Activated naive CD8-positive, alpha-beta T cell treated with anti-CD3 and anti-CD28 coated beads, Interleukin-2, amount 10 ng/mL, durations not matched to agents 7 days and 5 days (primary cell): ENCODE measurements around the gene LGALS13. TPM values are rescaled to one million over a fixed set of nuclear protein-coding genes. Genes with fewer than 3 reads are reported as not detected.

Experiments
- ATAC-seq: fragments of 150-1000 bp; cut with Tn5 transposase; one replicate; pipeline ENCODE4 v1.10.0; 2021; ENCODE audit warnings: low read depth, moderate library complexity
- POLR2A ChIA-PET: fragments of 350-600 bp; sonication (Branson Sonifier 250); formaldehyde crosslinking; loops from one replicate; lab custom pipeline; 2021; ENCODE audit warnings: antibody characterized with exemption; lab: Charles Lee
- DNase-seq: peaks from one replicate; pipeline ENCODE4 v3.0.0; 2021
- H3K27ac Mint-ChIP-seq: one replicate; pipeline ENCODE4 v1.8.0; 2022; ENCODE audit warnings: mild to moderate bottlenecking, mixed read lengths
- H3K27me3 Mint-ChIP-seq: one replicate; pipeline ENCODE4 v1.8.0; 2022; ENCODE audit warnings: mild to moderate bottlenecking, moderate library complexity, mixed read lengths
- H3K36me3 Mint-ChIP-seq: one replicate; pipeline ENCODE4 v1.8.0; 2021; ENCODE audit warnings: mild to moderate bottlenecking, mixed read lengths
- H3K4me1 Mint-ChIP-seq: one replicate; pipeline ENCODE4 v1.8.0; 2021; ENCODE audit warnings: mixed read lengths
- H3K4me3 Mint-ChIP-seq: one replicate; pipeline ENCODE4 v1.8.0; 2022; ENCODE audit warnings: mild to moderate bottlenecking, moderate library complexity, mixed read lengths
- H3K9me3 Mint-ChIP-seq: one replicate; pipeline ENCODE4 v1.8.0; 2021; ENCODE audit warnings: mixed read lengths
- total RNA-seq, 2 experiments: library from RNA; stranded (reverse); gene quantifications; one replicate each; pipeline ENCODE4 v1.2.3, GENCODE V29; 2021

LGALS13 gene
- not detected for total RNA-seq

- Mint-ChIP-seq H3K4me3 (no peak within 1 kb of the TSS), H3K4me1 (no peaks in the 10 kb centered on the region), H3K27me3 (peaks cover 12% of the 10 kb centered on the region), H3K36me3 (no peaks in the 10 kb centered on the region), H3K9me3 (no peaks in the 10 kb centered on the region), H3K27ac (no peak within 1 kb of the TSS)
- ATAC-seq (no peak), DNase-seq (no peak)
- POLR2A ChIA-PET: no interaction called here
Measured at GRCh38 chr19:39602224-39602623, at the start of gene LGALS13. Gene LGALS13 (plus strand): TSS chr19:39602524. CDS start chr19:39602569, 45 bp downstream.

GRCh38 chr19:39553082-39553652 lies 49.2 kb upstream of the LGALS13 start:
- H3K27me3 Mint-ChIP-seq: no peaks in the 10 kb centered on the region
- ATAC-seq: no peak
- H3K4me1 Mint-ChIP-seq: peaks cover 32% of the 10 kb centered on the region
- no peak overlapping the region for H3K27ac Mint-ChIP-seq
- POLR2A ChIA-PET: no interaction called here
- peaks cover 1% of the 10 kb centered on the region for H3K36me3 Mint-ChIP-seq
- no peaks in the 10 kb centered on the region for H3K9me3 Mint-ChIP-seq
- no peak overlapping the region for H3K4me3 Mint-ChIP-seq
- no peak for DNase-seq

GRCh38 chr19:39554701-39555311 lies 47.5 kb upstream of the LGALS13 start:
- POLR2A ChIA-PET: no interaction called here
- Mint-ChIP-seq H3K4me3 (no peak overlapping the region), H3K27ac (peak overlapping the region; percentile 42), H3K9me3 (no peaks in the 10 kb centered on the region), H3K4me1 (peaks cover 41% of the 10 kb centered on the region), H3K36me3 (peaks cover 3% of the 10 kb centered on the region), H3K27me3 (no peaks in the 10 kb centered on the region)
- DNase-seq: no peak
- no peak for ATAC-seq

GRCh38 chr19:39555883-39556282 lies 46.4 kb upstream of the LGALS13 start:
- no peaks in the 10 kb centered on the region for H3K9me3 Mint-ChIP-seq
- POLR2A ChIA-PET: no interaction called here
- ATAC-seq: no peak
- no peak overlapping the region for H3K4me3 Mint-ChIP-seq
- H3K27me3 Mint-ChIP-seq: no peaks in the 10 kb centered on the region
- no peak for DNase-seq
- H3K36me3 Mint-ChIP-seq: peaks cover 3% of the 10 kb centered on the region
- no peak overlapping the region for H3K27ac Mint-ChIP-seq
- H3K4me1 Mint-ChIP-seq: peaks cover 38% of the 10 kb centered on the region

GRCh38 chr19:39557811-39558623 lies 44.3 kb upstream of the LGALS13 start:
- Mint-ChIP-seq H3K27me3 (no peaks in the 10 kb centered on the region), H3K36me3 (peaks cover 3% of the 10 kb centered on the region), H3K27ac (peak overlapping the region; percentile 93), H3K9me3 (no peaks in the 10 kb centered on the region), H3K4me3 (peak overlapping the region; percentile 79), H3K4me1 (peaks cover 24% of the 10 kb centered on the region)
- ATAC-seq (peak; percentile 75), DNase-seq (no peak)
- POLR2A ChIA-PET: no interaction called here

- no peaks in the 10 kb centered on the region for H3K9me3 Mint-ChIP-seq
- POLR2A ChIA-PET: no interaction called here
- H3K36me3 Mint-ChIP-seq: peaks cover 3% of the 10 kb centered on the region
- H3K27me3 Mint-ChIP-seq: no peaks in the 10 kb centered on the region
- H3K4me3 Mint-ChIP-seq: peak overlapping the region; percentile 79
- peak overlapping the region; percentile 93 for H3K27ac Mint-ChIP-seq
- DNase-seq (no peak), ATAC-seq (peak; percentile 71)
- peaks cover 22% of the 10 kb centered on the region for H3K4me1 Mint-ChIP-seq
Measured at GRCh38 chr19:39558624-39559117, 43.7 kb upstream of the LGALS13 start.

GRCh38 chr19:39563408-39563807 lies 38.9 kb upstream of the LGALS13 start:
- Mint-ChIP-seq H3K4me3 (no peak overlapping the region), H3K27ac (no peak overlapping the region), H3K36me3 (peaks cover 2% of the 10 kb centered on the region), H3K9me3 (no peaks in the 10 kb centered on the region), H3K4me1 (peaks cover 7% of the 10 kb centered on the region), H3K27me3 (peaks cover 6% of the 10 kb centered on the region)
- POLR2A ChIA-PET: no interaction called here
- ATAC-seq: no peak
- DNase-seq: no peak

GRCh38 chr19:39566064-39566463 lies 36.3 kb upstream of the LGALS13 start:
- no peaks in the 10 kb centered on the region for H3K4me1 Mint-ChIP-seq
- H3K27ac Mint-ChIP-seq: no peak overlapping the region
- DNase-seq: no peak
- no peak for ATAC-seq
- H3K9me3 Mint-ChIP-seq: peaks cover 3% of the 10 kb centered on the region
- peaks cover 19% of the 10 kb centered on the region for H3K27me3 Mint-ChIP-seq
- H3K4me3 Mint-ChIP-seq: no peak overlapping the region
- no peaks in the 10 kb centered on the region for H3K36me3 Mint-ChIP-seq
- POLR2A ChIA-PET: no interaction called here

GRCh38 chr19:39568604-39569003 lies 33.7 kb upstream of the LGALS13 start:
- DNase-seq (no peak), ATAC-seq (no peak)
- Mint-ChIP-seq H3K9me3 (peaks cover 8% of the 10 kb centered on the region), H3K27ac (no peak overlapping the region), H3K27me3 (peaks cover 29% of the 10 kb centered on the region), H3K4me1 (no peaks in the 10 kb centered on the region), H3K36me3 (no peaks in the 10 kb centered on the region), H3K4me3 (no peak overlapping the region)
- POLR2A ChIA-PET: no interaction called here

GRCh38 chr19:39582442-39582841 lies 19.9 kb upstream of the LGALS13 start:
- DNase-seq (no peak), ATAC-seq (no peak)
- no peaks in the 10 kb centered on the region for H3K4me1 Mint-ChIP-seq
- POLR2A ChIA-PET: no interaction called here
- H3K9me3 Mint-ChIP-seq: peaks cover 7% of the 10 kb centered on the region
- no peak overlapping the region for H3K4me3 Mint-ChIP-seq
- H3K27me3 Mint-ChIP-seq: peaks cover 13% of the 10 kb centered on the region
- H3K36me3 Mint-ChIP-seq: no peaks in the 10 kb centered on the region
- H3K27ac Mint-ChIP-seq: no peak overlapping the region

GRCh38 chr19:39582891-39583625 lies 19.3 kb upstream of the LGALS13 start:
- Mint-ChIP-seq H3K9me3 (peaks cover 9% of the 10 kb centered on the region), H3K36me3 (no peaks in the 10 kb centered on the region), H3K4me1 (no peaks in the 10 kb centered on the region), H3K27me3 (peaks cover 13% of the 10 kb centered on the region), H3K27ac (no peak overlapping the region), H3K4me3 (no peak overlapping the region)
- DNase-seq: no peak
- no peak for ATAC-seq
- POLR2A ChIA-PET: no interaction called here

GRCh38 chr19:39587496-39587895 lies 14.8 kb upstream of the LGALS13 start:
- DNase-seq: no peak
- no peak overlapping the region for H3K4me3 Mint-ChIP-seq
- H3K4me1 Mint-ChIP-seq: no peaks in the 10 kb centered on the region
- H3K27ac Mint-ChIP-seq: no peak overlapping the region
- no peak for ATAC-seq
- peaks cover 8% of the 10 kb centered on the region for H3K27me3 Mint-ChIP-seq
- H3K36me3 Mint-ChIP-seq: no peaks in the 10 kb centered on the region
- H3K9me3 Mint-ChIP-seq: peaks cover 1% of the 10 kb centered on the region
- POLR2A ChIA-PET: no interaction called here

GRCh38 chr19:39588066-39588465 lies 14.3 kb upstream of the LGALS13 start:
- Mint-ChIP-seq H3K9me3 (peaks cover 1% of the 10 kb centered on the region), H3K27me3 (peaks cover 8% of the 10 kb centered on the region), H3K4me3 (no peak overlapping the region), H3K27ac (no peak overlapping the region), H3K4me1 (no peaks in the 10 kb centered on the region), H3K36me3 (no peaks in the 10 kb centered on the region)
- POLR2A ChIA-PET: no interaction called here
- DNase-seq (no peak), ATAC-seq (no peak)
